Activated CD4-positive, alpha-beta T cell treated with anti-CD3 and anti-CD28 coated beads for 36 hours (primary cell): ENCODE results near the gene MYO9A. TPM values are rescaled to one million over a fixed set of nuclear protein-coding genes. Genes with fewer than 3 reads are reported as not detected.
A peak's percentile ranks its signal among the peaks of the same experiment; 100 is the strongest.
"Not testable (repeated sequence)": the region's sequence is repeated elsewhere in the genome, so short reads cannot be mapped to it uniquely, and the experiment has no call there.

Experiments used
- ATAC-seq: fragments of 200-7000 bp; cut with Tn5 transposase; one replicate; pipeline ENCODE4 v1.10.0; 2021; ENCODE audit warnings: mild to moderate bottlenecking, moderate library complexity
- CTCF ChIA-PET: fragments of 350-600 bp; sonication (Branson Sonifier 250); formaldehyde crosslinking; loops from one replicate; lab custom pipeline; 2021; ENCODE audit warnings: antibody characterized with exemption; lab: Charles Lee
- POLR2A ChIA-PET: fragments of 350-600 bp; sonication (Branson Sonifier 250); formaldehyde crosslinking; loops from one replicate; lab custom pipeline; 2021; ENCODE audit warnings: antibody characterized with exemption, inconsistent platforms; lab: Charles Lee
- DNase-seq: peaks from one replicate; pipeline ENCODE4 v3.0.0-alpha.2; 2020
- H3K27ac Mint-ChIP-seq: one replicate; pipeline ENCODE4 v1.8.0; 2021; ENCODE audit warnings: mixed read lengths
- H3K27me3 Mint-ChIP-seq: one replicate; pipeline ENCODE4 v1.8.0; 2021; ENCODE audit warnings: mixed read lengths
- H3K36me3 Mint-ChIP-seq: one replicate; pipeline ENCODE4 v1.8.0; 2021; ENCODE audit warnings: low read depth, mixed read lengths
- H3K4me1 Mint-ChIP-seq: one replicate; pipeline ENCODE4 v1.8.0; 2021; ENCODE audit warnings: mixed read lengths
- H3K4me3 Mint-ChIP-seq: one replicate; pipeline ENCODE4 v1.8.0; 2021; ENCODE audit warnings: mild to moderate bottlenecking, moderate library complexity, mixed read lengths
- H3K9me3 Mint-ChIP-seq: one replicate; pipeline ENCODE4 v1.8.0; 2021; ENCODE audit warnings: low read depth, mixed read lengths
- intact Hi-C, 2 experiments: fragments of 100-400 bp; cut with DNase I in 1 of 2; cut with micrococcal nuclease in 1 of 2; formaldehyde crosslinking; loops; one replicate each; pipeline versions ENCODE4 v1.14.2 to v1.15.1; 2022 to 2024; cut with DNase I, micrococcal nuclease
- total RNA-seq, 2 experiments: library from RNA; stranded (reverse); gene quantifications; one replicate each; pipeline ENCODE4 v1.2.3, GENCODE V29; 2021

MYO9A gene
- total RNA-seq, 2 experiments from 2014 or later, result 19.0 to 20.3 TPM

- ChIA-PET POLR2A (no interaction called here), CTCF (interaction anchor here (0.6 kb wide), 1 partner anchor 753 kb away, joined by 3 read pairs; no protein-coding TSS in a partner anchor)
- Mint-ChIP-seq H3K27me3 (no peaks in the 10 kb centered on the region), H3K36me3 (peaks cover 18% of the 10 kb centered on the region), H3K4me3 (no peak overlapping the region), H3K9me3 (peaks cover 4% of the 10 kb centered on the region), H3K27ac (no peak overlapping the region), H3K4me1 (peaks cover 9% of the 10 kb centered on the region)
- DNase-seq, result no peak
- no peak for ATAC-seq
- intact Hi-C loops, result no loop called here
Observed at GRCh38 chr15:72034859-72035650, 82.9 kb downstream of the MYO9A start.

- ChIA-PET POLR2A (no interaction called here), CTCF (no interaction called here)
Observed at GRCh38 chr15:72034351-72034750, 83.6 kb downstream of the MYO9A start.

GRCh38 chr15:72033711-72034110, 84.2 kb downstream of the MYO9A start:
- intact Hi-C loops, result no loop called here
- no peaks in the 10 kb centered on the region for H3K27me3 Mint-ChIP-seq
- DNase-seq (no peak), ATAC-seq (no peak)
- ChIA-PET CTCF (interaction anchor here (0.6 to 0.8 kb wide), 2 partner anchors 10 to 100 kb away, joined by 3 read pairs; no protein-coding TSS in a partner anchor), POLR2A (no interaction called here)
- H3K4me3 Mint-ChIP-seq, result no peak overlapping the region
- peaks cover 9% of the 10 kb centered on the region for H3K4me1 Mint-ChIP-seq
- H3K27ac Mint-ChIP-seq, result no peak overlapping the region
- H3K36me3 Mint-ChIP-seq, result peaks cover 18% of the 10 kb centered on the region
- H3K9me3 Mint-ChIP-seq, result peaks cover 4% of the 10 kb centered on the region

More at GRCh38 chr15:72034351-72034750, 83.6 kb downstream of the MYO9A start:
- ATAC-seq, result no peak
- DNase-seq, result no peak
- intact Hi-C loops, result no loop called here
- H3K27me3 Mint-ChIP-seq, result no peaks in the 10 kb centered on the region
- peaks cover 9% of the 10 kb centered on the region for H3K4me1 Mint-ChIP-seq
- peaks cover 4% of the 10 kb centered on the region for H3K9me3 Mint-ChIP-seq
- peaks cover 18% of the 10 kb centered on the region for H3K36me3 Mint-ChIP-seq
- H3K27ac Mint-ChIP-seq, result no peak overlapping the region
- H3K4me3 Mint-ChIP-seq, result no peak overlapping the region

GRCh38 chr15:72033285-72033684, 84.7 kb downstream of the MYO9A start:
- Mint-ChIP-seq H3K4me1 (peaks cover 9% of the 10 kb centered on the region), H3K4me3 (no peak overlapping the region), H3K27me3 (no peaks in the 10 kb centered on the region), H3K36me3 (peaks cover 15% of the 10 kb centered on the region), H3K9me3 (peaks cover 1% of the 10 kb centered on the region), H3K27ac (no peak overlapping the region)
- no peak for ATAC-seq
- POLR2A ChIA-PET, result no interaction called here
- no peak for DNase-seq
- CTCF ChIA-PET, result interaction anchor here (0.6 to 0.8 kb wide), 2 partner anchors 10 to 100 kb away, joined by 3 read pairs; no protein-coding TSS in a partner anchor
- intact Hi-C loops, result no loop called here

- H3K36me3 Mint-ChIP-seq, result peaks cover 18% of the 10 kb centered on the region
- no peaks in the 10 kb centered on the region for H3K4me1 Mint-ChIP-seq
- ChIA-PET CTCF (no interaction called here), POLR2A (no interaction called here)
- no peaks in the 10 kb centered on the region for H3K9me3 Mint-ChIP-seq
- ATAC-seq (no peak), DNase-seq (no peak)
- intact Hi-C loops, result no loop called here
- H3K4me3 Mint-ChIP-seq, result no peak overlapping the region
- no peaks in the 10 kb centered on the region for H3K27me3 Mint-ChIP-seq
- no peak overlapping the region for H3K27ac Mint-ChIP-seq
Observed at GRCh38 chr15:72021604-72022003, 96.3 kb downstream of the MYO9A start.

- POLR2A ChIA-PET, result no interaction called here
- CTCF ChIA-PET, result interaction anchor here (1.4 kb wide), 1 partner anchor 71 kb away, joined by 3 read pairs; no protein-coding TSS in a partner anchor
- intact Hi-C loops, result no loop called here
Observed at GRCh38 chr15:72020799-72021198, 97.2 kb downstream of the MYO9A start.

GRCh38 chr15:72014555-72014954, 103.4 kb downstream of the MYO9A start:
- H3K27me3 Mint-ChIP-seq, ATAC-seq, intact Hi-C loops: not testable (repeated sequence)

More at GRCh38 chr15:72020799-72021198, 97.2 kb downstream of the MYO9A start:
- Mint-ChIP-seq H3K9me3 (no peaks in the 10 kb centered on the region), H3K27ac (no peak overlapping the region), H3K4me1 (no peaks in the 10 kb centered on the region), H3K4me3 (no peak overlapping the region), H3K36me3 (peaks cover 18% of the 10 kb centered on the region), H3K27me3 (no peaks in the 10 kb centered on the region)
- no peak for ATAC-seq
- no peak for DNase-seq

GRCh38 chr15:72013703-72014102, 104.2 kb downstream of the MYO9A start:
- POLR2A ChIA-PET, result no interaction called here
- H3K9me3 Mint-ChIP-seq, result no peaks in the 10 kb centered on the region
- peaks cover 11% of the 10 kb centered on the region for H3K36me3 Mint-ChIP-seq
- CTCF ChIA-PET, result interaction anchor here (0.6 to 1.6 kb wide), 2 partner anchors 143 to 270 kb away, joined by 3 to 4 read pairs; no protein-coding TSS in a partner anchor
- ATAC-seq, result no peak
- no peak overlapping the region for H3K27ac Mint-ChIP-seq
- peaks cover 5% of the 10 kb centered on the region for H3K4me1 Mint-ChIP-seq
- H3K27me3 Mint-ChIP-seq, result no peaks in the 10 kb centered on the region
- no peak for DNase-seq
- no peak overlapping the region for H3K4me3 Mint-ChIP-seq
- intact Hi-C loops, result no loop called here

More at GRCh38 chr15:72014555-72014954, 103.4 kb downstream of the MYO9A start:
- H3K27ac Mint-ChIP-seq, H3K9me3 Mint-ChIP-seq, POLR2A ChIA-PET, H3K4me3 Mint-ChIP-seq, H3K4me1 Mint-ChIP-seq, DNase-seq: not testable (repeated sequence)
- peaks cover 12% of the 10 kb centered on the region for H3K36me3 Mint-ChIP-seq
- CTCF ChIA-PET, result interaction anchor here (1.6 kb wide), 1 partner anchor 142 kb away, joined by 4 read pairs; no protein-coding TSS in a partner anchor

GRCh38 chr15:72011302-72011942, 106.5 kb downstream of the MYO9A start:
- peaks cover 13% of the 10 kb centered on the region for H3K36me3 Mint-ChIP-seq
- peak; percentile 47 for ATAC-seq
- intact Hi-C loops, result no loop called here
- POLR2A ChIA-PET, result no interaction called here
- H3K9me3 Mint-ChIP-seq, result no peaks in the 10 kb centered on the region
- H3K27ac Mint-ChIP-seq, result no peak overlapping the region
- H3K4me3 Mint-ChIP-seq, result no peak overlapping the region
- no peaks in the 10 kb centered on the region for H3K27me3 Mint-ChIP-seq
- H3K4me1 Mint-ChIP-seq, result peaks cover 5% of the 10 kb centered on the region
- DNase-seq, result no peak
- CTCF ChIA-PET, result no interaction called here

GRCh38 chr15:72009222-72009621, 108.7 kb downstream of the MYO9A start:
- ChIA-PET POLR2A (no interaction called here), CTCF (interaction anchor here (0.6 to 1.0 kb wide), 2 partner anchors 8 to 148 kb away, joined by 3 to 4 read pairs; no protein-coding TSS in a partner anchor)
- H3K27me3 Mint-ChIP-seq, result no peaks in the 10 kb centered on the region
- ATAC-seq (no peak), DNase-seq (no peak)
- peaks cover 5% of the 10 kb centered on the region for H3K4me1 Mint-ChIP-seq
- no peak overlapping the region for H3K27ac Mint-ChIP-seq
- H3K9me3 Mint-ChIP-seq, result no peaks in the 10 kb centered on the region
- H3K4me3 Mint-ChIP-seq, result no peak overlapping the region
- peaks cover 9% of the 10 kb centered on the region for H3K36me3 Mint-ChIP-seq
- intact Hi-C loops, result no loop called here

- peaks cover 2% of the 10 kb centered on the region for H3K4me1 Mint-ChIP-seq
- no peaks in the 10 kb centered on the region for H3K27me3 Mint-ChIP-seq
- no peaks in the 10 kb centered on the region for H3K9me3 Mint-ChIP-seq
- peaks cover 9% of the 10 kb centered on the region for H3K36me3 Mint-ChIP-seq
- H3K27ac Mint-ChIP-seq, result no peak overlapping the region
- POLR2A ChIA-PET, result no interaction called here
- DNase-seq (no peak), ATAC-seq (no peak)
- intact Hi-C loops, result no loop called here
- no peak overlapping the region for H3K4me3 Mint-ChIP-seq
- CTCF ChIA-PET, result no interaction called here
Observed at GRCh38 chr15:72006382-72006781, 111.6 kb downstream of the MYO9A start.
